ENCODE measurements around the gene CRTC1.

DNA sequence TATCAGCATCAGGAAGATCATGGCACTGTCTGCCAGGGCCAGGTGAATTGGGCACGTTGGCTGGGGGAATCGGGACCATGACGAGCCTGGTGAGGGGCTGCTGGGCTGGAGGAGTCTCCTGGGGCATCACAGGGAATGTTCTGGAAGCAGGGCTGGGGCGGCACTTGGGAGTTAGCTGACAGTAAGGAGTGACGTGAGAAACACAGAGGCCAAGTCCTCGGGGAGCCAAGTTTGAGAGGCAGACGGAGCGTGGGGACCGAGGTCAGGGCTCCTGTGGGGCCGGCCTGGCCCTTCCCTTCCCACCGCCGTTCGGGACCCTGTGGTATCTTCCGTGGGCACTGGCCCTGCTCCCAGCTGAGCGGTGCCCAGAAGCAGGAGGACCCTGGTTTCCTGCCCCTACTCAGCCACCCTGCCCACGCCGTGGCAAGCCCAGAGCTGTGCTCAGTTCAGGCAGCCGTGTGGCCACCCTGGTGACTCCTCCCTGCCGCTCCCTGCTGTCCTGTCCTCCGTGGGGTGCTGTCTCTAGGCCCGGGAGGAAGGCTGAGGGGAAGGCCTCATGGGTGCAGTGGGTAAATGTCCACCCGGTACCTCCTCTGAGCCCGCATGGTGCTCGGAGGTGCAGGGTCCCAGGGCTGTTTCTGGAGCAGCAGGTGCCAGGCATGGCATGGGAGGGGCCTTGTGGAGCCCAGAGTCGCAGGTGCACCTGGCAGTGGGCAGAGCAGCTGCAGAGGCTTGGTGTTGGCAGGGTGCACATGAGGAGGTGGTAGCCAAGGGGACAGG lies 25.2 kb downstream of the CRTC1 start:
- TF ChIP-seq, protein P1, sequence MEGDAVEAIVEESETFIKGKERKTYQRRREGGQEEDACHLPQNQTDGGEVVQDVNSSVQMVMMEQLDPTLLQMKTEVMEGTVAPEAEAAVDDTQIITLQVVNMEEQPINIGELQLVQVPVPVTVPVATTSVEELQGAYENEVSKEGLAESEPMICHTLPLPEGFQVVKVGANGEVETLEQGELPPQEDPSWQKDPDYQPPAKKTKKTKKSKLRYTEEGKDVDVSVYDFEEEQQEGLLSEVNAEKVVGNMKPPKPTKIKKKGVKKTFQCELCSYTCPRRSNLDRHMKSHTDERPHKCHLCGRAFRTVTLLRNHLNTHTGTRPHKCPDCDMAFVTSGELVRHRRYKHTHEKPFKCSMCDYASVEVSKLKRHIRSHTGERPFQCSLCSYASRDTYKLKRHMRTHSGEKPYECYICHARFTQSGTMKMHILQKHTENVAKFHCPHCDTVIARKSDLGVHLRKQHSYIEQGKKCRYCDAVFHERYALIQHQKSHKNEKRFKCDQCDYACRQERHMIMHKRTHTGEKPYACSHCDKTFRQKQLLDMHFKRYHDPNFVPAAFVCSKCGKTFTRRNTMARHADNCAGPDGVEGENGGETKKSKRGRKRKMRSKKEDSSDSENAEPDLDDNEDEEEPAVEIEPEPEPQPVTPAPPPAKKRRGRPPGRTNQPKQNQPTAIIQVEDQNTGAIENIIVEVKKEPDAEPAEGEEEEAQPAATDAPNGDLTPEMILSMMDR (IDR thresholded peaks at IDR 0.05) = no peak
- TF ChIP-seq POLR2AphosphoS5 (IDR thresholded peaks at IDR 0.05) (no peak), EP300 (IDR thresholded peaks at IDR 0.05) (no peak), POLR2A (IDR thresholded peaks at IDR 0.05) (no peak)

All from gastroesophageal sphincter (tissue), 3 donors.